HUES6 (cell line): ENCODE measurements around the gene MACF1.

ENCODE experiments used
- H3K27ac ChIP-seq: 2 replicates; pipeline ENCODE4 v1.7.0; 2013; ENCODE audit warnings: low read depth, mild to moderate bottlenecking, low read length, inconsistent platforms
- H3K27me3 ChIP-seq: 2 replicates; pipeline ENCODE4 v1.6.1; 2013; ENCODE audit warnings: low read length; ENCODE audit not compliant: control insufficient read depth, insufficient read depth
- H3K36me3 ChIP-seq: 2 replicates; pipeline ENCODE4 v1.6.1; 2013; ENCODE audit warnings: low read length; ENCODE audit not compliant: control insufficient read depth, insufficient read depth
- H3K4me1 ChIP-seq: 2 replicates; pipeline ENCODE4 v1.6.1; 2013; ENCODE audit warnings: low read length; ENCODE audit not compliant: control insufficient read depth, insufficient read depth
- H3K4me3 ChIP-seq: 2 replicates; pipeline ENCODE4 v1.5.1; 2013; ENCODE audit warnings: low read depth, low read length
- H3K9ac ChIP-seq: one replicate; pipeline ENCODE4 v1.6.1; 2013; ENCODE audit warnings: mild to moderate bottlenecking, low read length
- H3K9me3 ChIP-seq: 2 replicates; pipeline ENCODE4 v1.6.1; 2013; ENCODE audit warnings: low read depth, low read length; ENCODE audit not compliant: control insufficient read depth, insufficient read depth

MACF1 gene

GRCh38 chr1:39397487-39397886 lies 193.0 kb downstream of the MACF1 start:
- 0 out of 2 replicates have a peak, but pooled peaks cover 3% of the 10 kb centered on the region for H3K36me3 ChIP-seq
- no peaks in the 10 kb centered on the region for H3K9me3 ChIP-seq
- H3K4me3 ChIP-seq = no peak overlapping the region
- no peaks in the 10 kb centered on the region for H3K27me3 ChIP-seq
- peaks cover 58% of the 10 kb centered on the region for H3K4me1 ChIP-seq
- no peak overlapping the region for H3K9ac ChIP-seq
- peak overlapping the region; percentile 73; the same call in 1 of the 2 replicates for H3K27ac ChIP-seq

- Histone ChIP-seq H3K36me3 (0 out of 2 replicates have a peak, but pooled peaks cover 3% of the 10 kb centered on the region), H3K9me3 (no peaks in the 10 kb centered on the region), H3K27me3 (no peaks in the 10 kb centered on the region), H3K4me1 (peaks cover 50% of the 10 kb centered on the region), H3K4me3 (no peak overlapping the region), H3K27ac (peak overlapping the region; percentile 73; the same call in 1 of the 2 replicates), H3K9ac (peak overlapping the region; percentile 57)
Measured at GRCh38 chr1:39398278-39399021, 194.0 kb downstream of the MACF1 start.

- Histone ChIP-seq H3K4me1 (peaks cover 31% of the 10 kb centered on the region), H3K27me3 (no peaks in the 10 kb centered on the region), H3K9me3 (no peaks in the 10 kb centered on the region), H3K36me3 (0 out of 2 replicates have a peak, but pooled peaks cover 3% of the 10 kb centered on the region), H3K4me3 (no peak overlapping the region), H3K9ac (no peak overlapping the region), H3K27ac (no peak overlapping the region)
Measured at GRCh38 chr1:39401106-39401505, 196.6 kb downstream of the MACF1 start.

- Histone ChIP-seq H3K4me1 (peaks cover 15% of the 10 kb centered on the region), H3K27ac (no peak overlapping the region), H3K9me3 (no peaks in the 10 kb centered on the region), H3K36me3 (no peaks in the 10 kb centered on the region), H3K9ac (no peak overlapping the region), H3K27me3 (no peaks in the 10 kb centered on the region), H3K4me3 (no peak overlapping the region)
Measured at GRCh38 chr1:39404876-39405275, 200.4 kb downstream of the MACF1 start.

- Histone ChIP-seq H3K4me1 (peaks cover 20% of the 10 kb centered on the region), H3K27ac (no peak overlapping the region), H3K9me3 (no peaks in the 10 kb centered on the region), H3K27me3 (no peaks in the 10 kb centered on the region), H3K9ac (no peak overlapping the region), H3K4me3 (no peak overlapping the region), H3K36me3 (0 out of 2 replicates have a peak, but pooled peaks cover 3% of the 10 kb centered on the region)
Measured at GRCh38 chr1:39405358-39405757, 200.9 kb downstream of the MACF1 start.

GRCh38 chr1:39406533-39407450 lies 202.3 kb downstream of the MACF1 start:
- no peak overlapping the region for H3K27ac ChIP-seq
- peaks cover 32% of the 10 kb centered on the region for H3K4me1 ChIP-seq
- no peak overlapping the region for H3K9ac ChIP-seq
- no peaks in the 10 kb centered on the region for H3K9me3 ChIP-seq
- H3K27me3 ChIP-seq = no peaks in the 10 kb centered on the region
- H3K36me3 ChIP-seq = peaks cover 14% of the 10 kb centered on the region
- H3K4me3 ChIP-seq = no peak overlapping the region

- Histone ChIP-seq H3K9ac (peak overlapping the region; percentile 91), H3K36me3 (peaks cover 21% of the 10 kb centered on the region), H3K27me3 (no peaks in the 10 kb centered on the region), H3K9me3 (no peaks in the 10 kb centered on the region), H3K27ac (no peak overlapping the region), H3K4me3 (peak overlapping the region; percentile 89), H3K4me1 (peaks cover 34% of the 10 kb centered on the region)
Measured at GRCh38 chr1:39407510-39407895, 203.0 kb downstream of the MACF1 start.

GRCh38 chr1:39407896-39408640 lies 203.6 kb downstream of the MACF1 start:
- Histone ChIP-seq H3K9ac (peak overlapping the region; percentile 91), H3K27me3 (no peaks in the 10 kb centered on the region), H3K36me3 (peaks cover 26% of the 10 kb centered on the region), H3K9me3 (no peaks in the 10 kb centered on the region), H3K27ac (peak overlapping the region; percentile 49; the same call in 1 of the 2 replicates), H3K4me3 (peak overlapping the region; percentile 89), H3K4me1 (peaks cover 34% of the 10 kb centered on the region)

GRCh38 chr1:39408641-39409054 lies 204.2 kb downstream of the MACF1 start:
- no peaks in the 10 kb centered on the region for H3K9me3 ChIP-seq
- H3K4me1 ChIP-seq = peaks cover 34% of the 10 kb centered on the region
- no peaks in the 10 kb centered on the region for H3K27me3 ChIP-seq
- peak overlapping the region; percentile 49; the same call in 1 of the 2 replicates for H3K27ac ChIP-seq
- peak overlapping the region; percentile 89 for H3K4me3 ChIP-seq
- peak overlapping the region; percentile 91 for H3K9ac ChIP-seq
- H3K36me3 ChIP-seq = peaks cover 27% of the 10 kb centered on the region

- peak overlapping the region; percentile 57 for H3K4me3 ChIP-seq
- H3K4me1 ChIP-seq = peaks cover 40% of the 10 kb centered on the region
- H3K9ac ChIP-seq = peak overlapping the region; percentile 74
- H3K27ac ChIP-seq = peak overlapping the region; percentile 79; the same call in 1 of the 2 replicates
- H3K27me3 ChIP-seq = no peaks in the 10 kb centered on the region
- H3K36me3 ChIP-seq = peaks cover 33% of the 10 kb centered on the region
- no peaks in the 10 kb centered on the region for H3K9me3 ChIP-seq
Measured at GRCh38 chr1:39409055-39409816, 204.7 kb downstream of the MACF1 start.
